K562 (cell line): Measurements from ENCODE around the gene FCRL2. TPM values are rescaled to one million over a fixed set of nuclear protein-coding genes. Genes with fewer than 3 reads are reported as not detected.

Source experiments
- ATAC-seq: fragments of 200-7000 bp; cut with Tn5 transposase; 3 replicates; pipeline ENCODE4 v1.9.1; 2020; ENCODE audit warnings: moderate library complexity
- BruUV-seq: library from RNA; stranded (reverse); fragments of 400-500 nt; replicated peaks from 2 replicates; lab custom pipeline; 2021; lab: Mats Ljungman, UMichigan
- CTCF ChIA-PET: fragments of 300-600 bp; formaldehyde crosslinking; extraction: SDS; loops from one replicate; lab custom pipeline; 2021; ENCODE audit warnings: low intra/inter-chr PET ratio; lab: Yijun Ruan, JAX
- POLR2A ChIA-PET: fragments of 300-600, 350-650 bp; sonication (Branson Sonifier 250); formaldehyde crosslinking; extraction: SDS; loops from one replicate; lab custom pipeline; 2021; ENCODE audit warnings: antibody characterized with exemption, inconsistent platforms; lab: Yijun Ruan, JAX
- DNase-seq, 4 experiments: peaks; one replicate each; pipeline versions ENCODE4 v3.0.0 to v3.0.0-alpha.2; 2011 to 2018; ENCODE audit warnings: low spot score in 3 of 4, mixed read lengths in 3 of 4; ENCODE audit errors: extremely low read depth in 1 of 4
- FAIRE-seq: peaks from 2 replicates; lab custom pipeline; 2011; peaks lifted over from hg19 to GRCh38; lab: Jason Lieb, UNC
- H2AFZ ChIP-seq: 2 replicates; pipeline ENCODE4 v1.6.0; 2011; ENCODE audit warnings: low read depth, low read length, control low read depth, inconsistent platforms
- H3K27ac ChIP-seq: fragments of 200-600 bp; 3 replicates; pipeline ENCODE4 v1.8.0; 2011; ENCODE audit warnings: low read depth, mild to moderate bottlenecking, control low read depth, inconsistent platforms, low read length, moderate library complexity, mixed read lengths; ENCODE audit errors: extremely low read depth
- H3K27me3 ChIP-seq, 2 experiments: fragments of 300-600 bp in 1 of 2; 2 replicates in 1 of 2; 3 replicates in 1 of 2; pipeline versions ENCODE4 v1.6.0 to v1.8.0; 2011; ENCODE audit warnings: inconsistent platforms in 2 of 2, low read length in 2 of 2, mild to moderate bottlenecking in 1 of 2, mixed read lengths in 1 of 2, moderate library complexity in 1 of 2; ENCODE audit not compliant: control insufficient read depth in 2 of 2, insufficient read depth in 2 of 2
- H3K36me3 ChIP-seq: fragments of 300-600 bp; 3 replicates; pipeline ENCODE4 v1.8.0; 2011; ENCODE audit warnings: mild to moderate bottlenecking, low read length, inconsistent platforms; ENCODE audit not compliant: control insufficient read depth, insufficient read depth
- H3K4me1 ChIP-seq, 2 experiments: fragments of 200-600 bp in 1 of 2; replicated peaks in 1 of 2; 2 replicates in 1 of 2; 3 replicates in 1 of 2; pipeline versions ENCODE4 v1.5.1 to v1.8.0; 2011; ENCODE audit warnings: inconsistent platforms in 2 of 2, low read length in 2 of 2, mild to moderate bottlenecking in 1 of 2, mixed read lengths in 1 of 2, moderate library complexity in 1 of 2; ENCODE audit not compliant: control insufficient read depth in 2 of 2, insufficient read depth in 2 of 2
- H3K4me2 ChIP-seq: 2 replicates; pipeline ENCODE4 v1.6.1; 2011; ENCODE audit warnings: low read length, control low read depth, inconsistent platforms, mixed read lengths; ENCODE audit not compliant: insufficient read depth
- H3K4me3 ChIP-seq: fragments of 200-600 bp; sonication (generic), shearing (Covaris generic); 2 replicates; pipeline ENCODE4 v1.5.1; 2016; ENCODE audit warnings: control low read depth, inconsistent platforms
- H3K79me2 ChIP-seq: fragments of 200-600 bp; 3 replicates; pipeline ENCODE4 v1.8.0; 2011; ENCODE audit warnings: low read length, inconsistent platforms; ENCODE audit not compliant: control insufficient read depth, insufficient read depth
- H3K9ac ChIP-seq, 2 experiments: 2 replicates each; pipeline versions ENCODE4 v1.6.0 to v1.6.1; 2011; ENCODE audit warnings: low read depth in 2 of 2, low read length in 2 of 2, control low read depth in 1 of 2, inconsistent platforms in 1 of 2, mild to moderate bottlenecking in 1 of 2, mixed read lengths in 1 of 2; ENCODE audit not compliant: insufficient read depth in 1 of 2
- H3K9me1 ChIP-seq: one replicate; pipeline ENCODE4 v1.6.0; 2011; ENCODE audit warnings: inconsistent platforms, mild to moderate bottlenecking, low read length, moderate library complexity; ENCODE audit not compliant: control insufficient read depth, insufficient read depth
- H3K9me3 ChIP-seq: replicated peaks from 2 replicates; pipeline ENCODE4 v1.5.1; 2011; ENCODE audit warnings: low read depth, low read length, inconsistent platforms; ENCODE audit not compliant: control insufficient read depth, insufficient read depth
- H4K20me1 ChIP-seq: replicated peaks from 2 replicates; pipeline ENCODE4 v1.6.1; 2011; ENCODE audit warnings: low read length, inconsistent platforms, mixed read lengths; ENCODE audit not compliant: control insufficient read depth, insufficient read depth
- ASH1L ChIP-seq: fragments of 450-650 bp; IDR thresholded peaks from 2 replicates; pipeline ENCODE4 v1.6.1; 2018; ENCODE audit warnings: borderline replicate concordance, mild to moderate bottlenecking, low read depth; ENCODE audit not compliant: partially characterized antibody
- GATAD2A ChIP-seq: fragments of 450-650 bp; IDR thresholded peaks from 2 replicates; pipeline ENCODE4 v1.6.1; 2017
- IFI16 ChIP-seq: fragments of 250-450 bp; sonication (Bioruptor Pico); IDR thresholded peaks from 2 replicates; pipeline ENCODE4 v2.1.2; 2022; ENCODE audit warnings: mild to moderate bottlenecking, inconsistent platforms
- MECOM ChIP-seq: fragments of 250-450 bp; sonication (Bioruptor Pico); IDR thresholded peaks from 2 replicates; pipeline ENCODE4 v1.8.0; 2022; ENCODE audit warnings: inconsistent platforms
- PHB ChIP-seq: fragments of 250-450 bp; sonication (Bioruptor Pico); IDR thresholded peaks from 2 replicates; pipeline ENCODE4 v1.5.0; 2021
- SREBF1 ChIP-seq: fragments of 150-350 bp; IDR thresholded peaks from 2 replicates; pipeline ENCODE4 v1.6.1; 2014; ENCODE audit warnings: antibody characterized with exemption, low read depth, low read length, borderline replicate concordance
- ZBTB1 ChIP-seq: sonication (generic); formaldehyde crosslinking; IDR thresholded peaks from 2 replicates; pipeline ENCODE4 v1.8.1; 2023; ENCODE audit warnings: missing genetic modification reagents, low read depth, mild to moderate bottlenecking, borderline replicate concordance
- ZFP36 ChIP-seq: fragments of 150-350 bp; IDR thresholded peaks from 2 replicates; pipeline ENCODE4 v1.6.1; 2018; ENCODE audit warnings: low read length, low read depth; ENCODE audit not compliant: partially characterized antibody
- ZNF41 ChIP-seq: fragments of 250-450 bp; sonication (Bioruptor Pico); conservative IDR thresholded peaks from 2 replicates; pipeline ENCODE4 v1.4.0; 2020; ENCODE audit warnings: mild to moderate bottlenecking
- WGBS: fragments of 100-300 bp; shearing (Covaris generic); methylation state at CpG from one replicate; pipeline ENCODE4 v1.1.6; 2016; ENCODE audit warnings: low coverage, mixed read lengths; ENCODE audit not compliant: insufficient coverage; ENCODE audit errors: missing lambda C conversion rate; 5-methylcytosine and 5-hydroxymethylcytosine counted together
- in situ Hi-C: fragments of 300-500 bp; cut with MboI; formaldehyde crosslinking; loops from 4 replicates; pipeline ENCODE4 v1.15.0; 2018; ENCODE audit warnings: inconsistent platforms, mixed read lengths
- intact Hi-C: fragments of 100-400 bp; cut with micrococcal nuclease; formaldehyde crosslinking; loops from 2 replicates; pipeline ENCODE4 v1.14.2; 2022
- polyA plus RNA-seq, 8 experiments: library from polyadenylated mRNA; depleted of rRNA in 4 of 8; stranded (reverse) in 5 of 8; unstranded in 3 of 8; fragments of >200 nt; fragmentation: Nextera tagmentation in 2 of 8; fragmentation: Illumina TruSeq in 1 of 8; extraction: Ambion mirVana in 2 of 8; extraction: Trizol in 1 of 8; gene quantifications; 2 replicates each; pipeline versions ENCODE4 v1.2.1 to v1.2.3, GENCODE V29; 2011 to 2014; ENCODE audit warnings: inconsistent platforms in 1 of 8, missing spikeins in 1 of 8
- total RNA-seq, 7 experiments: library from RNA; depleted of rRNA in 6 of 7; stranded (reverse); fragments of >200 nt in 6 of 7; fragmentation: Illumina TruSeq in 2 of 7; extraction: Trizol in 2 of 7; gene quantifications; 2 replicates each; pipeline versions ENCODE4 v1.2.1 to v1.2.3, GENCODE V29; 2011 to 2021; ENCODE audit warnings: low replicate concordance in 1 of 7

The FCRL2 gene
- total and polyA plus RNA-seq, 9 of the 15 experiments (the other 6 are each of a cell fraction or from before 2014, with no cell fraction given): not detected

GRCh38 chr1:157703981-157704380 is 73.0 kb downstream of the FCRL2 start:
- Histone ChIP-seq H3K27ac (no peak overlapping the region), H3K9ac (no peak overlapping the region), H3K4me2 (no peak overlapping the region), H3K79me2 (no peaks in the 10 kb centered on the region), H4K20me1 (no peaks in the 10 kb centered on the region), H3K36me3 (no peaks in the 10 kb centered on the region), H3K4me3 (no peak overlapping the region), H3K4me1 (no peaks in the 10 kb centered on the region), H2AFZ (no peak overlapping the region), H3K9me3 (no peaks in the 10 kb centered on the region), H3K27me3 (no peaks in the 10 kb centered on the region), H3K9me1 (no peaks in the 10 kb centered on the region)
- CTCF ChIA-PET: no interaction called here
- no peak for FAIRE-seq
- POLR2A ChIA-PET: interaction anchor here (0.6 to 0.9 kb wide), 3 partner anchors 292 to 1488 kb away, joined by 4 read pairs; no protein-coding TSS in a partner anchor
- no TSS peak for BruUV-seq
- ATAC-seq: no peak
- intact Hi-C loops (no loop called here), in situ Hi-C loops (no loop called here)
- DNase-seq: no peak
- WGBS: 0% methylated on average over 4 of the region's 4 CpGs
- TF ChIP-seq ZBTB1 (CRISPR knock-in tag) (no peak), ZFP36 (no peak), GATAD2A (no peak), IFI16 (no peak), PHB (CRISPR knock-in tag) (no peak)
- TF ChIP-seq, all 486 proteins: peak for 0

GRCh38 chr1:157702308-157702825 is 74.6 kb downstream of the FCRL2 start:
- no peaks in the 10 kb centered on the region for H3K9me3 ChIP-seq
- DNase-seq (no peak), FAIRE-seq (no peak), ATAC-seq (no peak)
- no peaks in the 10 kb centered on the region for H3K9me1 ChIP-seq
- H3K4me3 ChIP-seq: no peak overlapping the region
- no peak overlapping the region for H3K9ac ChIP-seq
- no peaks in the 10 kb centered on the region for H3K79me2 ChIP-seq
- BruUV-seq: no TSS peak
- ChIA-PET CTCF (no interaction called here), POLR2A (no interaction called here)
- no peak overlapping the region for H2AFZ ChIP-seq
- H3K27me3 ChIP-seq: no peaks in the 10 kb centered on the region
- no peak overlapping the region for H3K27ac ChIP-seq
- in situ Hi-C loops: no loop called here
- H3K4me1 ChIP-seq: no peaks in the 10 kb centered on the region
- WGBS: 1% methylated on average over 5 of the region's 5 CpGs
- intact Hi-C loops: no loop called here
- H3K36me3 ChIP-seq: no peaks in the 10 kb centered on the region
- no peak for TF ChIP-seq MECOM
- no peak for TF ChIP-seq ZNF41 (CRISPR knock-in tag)
- TF ChIP-seq ASH1L: no peak
- no peak for TF ChIP-seq SREBF1
- no peak overlapping the region for H3K4me2 ChIP-seq
- H4K20me1 ChIP-seq: no peaks in the 10 kb centered on the region
